Measurements from ENCODE around the gene RP9. TPM values are rescaled to one million over a fixed set of nuclear protein-coding genes. Genes with fewer than 3 reads are reported as not detected.

Gene RP9
- polyA plus RNA-seq, 4 donors: 21.3 to 39.4 (median 29.9) TPM

GRCh38 chr7:33066771-33067170 lies 42.4 kb downstream of the RP9 start:
- DNase-seq (ENCODE audit: low read depth in 4 of 4, low spot score in 3 of 4): no peak

DNA sequence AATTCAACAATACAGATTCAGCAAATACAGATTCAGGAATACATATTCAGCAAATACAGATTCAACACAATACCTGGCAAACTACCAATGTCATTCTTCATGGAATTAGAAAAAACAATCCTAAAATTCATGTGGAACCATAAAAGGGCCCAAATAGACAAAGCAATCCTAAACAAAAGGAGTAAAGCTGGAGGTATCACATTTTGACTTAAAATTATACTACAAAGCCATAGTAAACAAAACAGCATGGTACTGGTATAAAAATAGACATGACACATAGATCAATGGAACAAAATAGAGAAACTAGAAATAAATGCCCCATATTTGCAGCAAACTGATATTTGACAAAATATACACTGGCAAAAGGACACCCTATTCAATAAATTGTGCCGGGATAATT lies 43.2 kb downstream of the RP9 start:
- DNase-seq (ENCODE audit: low read depth in 4 of 4, low spot score in 3 of 4): no peak

DNA sequence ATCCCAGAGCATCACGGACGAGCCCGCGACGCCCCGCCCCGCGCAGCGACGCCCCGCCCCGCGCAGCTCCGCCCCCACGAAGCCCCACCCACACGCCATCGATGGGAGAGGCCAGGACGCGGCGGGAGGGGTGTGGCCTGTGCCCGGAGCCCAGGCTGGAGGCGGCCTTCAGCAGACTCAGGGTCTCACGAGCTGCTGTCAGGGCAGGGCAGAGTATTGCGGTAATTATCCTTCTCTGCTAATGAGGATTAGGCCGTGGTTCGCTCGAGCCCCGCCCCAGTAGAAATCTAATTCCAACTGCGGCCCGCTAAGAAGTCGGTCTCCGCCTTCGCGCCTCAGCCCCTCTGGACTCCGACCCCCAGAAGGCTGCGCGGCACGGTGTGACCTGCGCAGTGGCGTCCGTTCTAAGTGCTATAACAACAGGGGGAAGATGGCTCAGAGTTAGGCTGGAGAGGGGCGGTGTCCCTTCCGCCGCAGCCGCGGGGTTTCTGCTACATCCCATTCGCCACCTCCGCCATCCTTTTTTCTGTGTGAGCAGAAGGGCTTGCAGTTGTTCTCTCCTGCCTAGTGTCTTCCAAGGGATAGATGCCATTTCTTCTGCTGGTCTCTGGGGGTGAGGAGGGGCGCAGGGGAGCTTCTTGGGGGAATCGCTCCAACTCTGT lies 46.3 kb downstream of the RP9 start:
- peak; percentile 87 to 95 (median 89) for DNase-seq (ENCODE audit: low read depth in 4 of 4, low spot score in 3 of 4)

GRCh38 chr7:33062023-33062781 lies 47.0 kb downstream of the RP9 start, which contains the start of gene NT5C3A:
NT5C3A (minus strand) TSS chr7:33062776; CDS start chr7:33062705, 71 bp downstream.
- DNase-seq (ENCODE audit: low read depth in 4 of 4, low spot score in 3 of 4): no peak

DNA sequence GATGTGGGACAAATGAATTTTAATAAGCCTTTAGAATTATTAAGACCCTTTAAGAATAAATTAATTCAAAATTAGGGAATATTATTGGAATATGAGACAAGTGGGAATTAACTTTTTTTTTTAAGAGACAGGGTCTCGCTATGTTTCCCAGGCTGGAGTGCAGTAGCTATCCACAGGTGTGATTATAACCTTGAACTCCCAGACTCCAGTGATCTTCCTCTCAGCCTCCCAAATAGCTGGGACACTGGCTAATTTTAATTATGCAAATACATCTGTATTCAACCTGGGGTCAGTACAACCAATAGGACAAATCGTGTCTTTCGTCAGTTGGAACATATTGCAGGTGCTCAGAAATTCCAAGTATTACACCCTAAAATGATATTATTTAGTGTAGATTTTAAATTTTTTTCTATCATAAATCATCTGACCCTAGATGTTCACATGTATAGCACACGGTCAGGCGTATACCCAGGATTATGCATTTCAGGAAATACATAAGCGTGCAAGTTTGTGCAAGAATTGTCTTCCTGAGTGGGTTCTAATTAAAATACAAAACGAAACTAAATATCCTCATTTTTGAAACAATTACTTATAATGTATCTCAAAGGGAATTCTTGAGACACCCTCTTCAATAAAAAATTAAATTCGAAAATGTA lies 47.8 kb downstream of the RP9 start:
- DNase-seq (ENCODE audit: low read depth in 4 of 4, low spot score in 3 of 4): no peak

DNA sequence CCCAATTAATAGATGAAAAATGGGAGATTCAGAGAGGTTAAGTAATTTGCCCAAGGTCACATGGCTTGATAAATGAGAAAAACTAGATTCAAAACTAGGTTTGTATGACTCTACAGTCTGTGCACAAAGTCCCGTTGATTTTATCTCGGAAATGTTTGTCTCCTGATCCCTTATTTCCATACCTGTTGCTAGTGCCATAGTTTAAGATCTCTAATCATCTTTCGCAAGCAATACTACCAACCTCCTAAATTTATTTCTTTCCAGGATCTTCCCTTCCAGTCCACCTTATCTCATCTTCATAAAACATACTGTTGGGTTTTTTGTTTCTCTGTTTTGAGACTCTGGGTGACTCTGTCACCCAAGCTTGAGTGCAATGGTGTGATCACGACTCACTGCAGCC lies 49.6 kb downstream of the RP9 start:
- DNase-seq (ENCODE audit: low read depth in 4 of 4, low spot score in 3 of 4): no peak

- no peak for DNase-seq (ENCODE audit: low read depth in 4 of 4, low spot score in 3 of 4)
Observed at GRCh38 chr7:33055158-33055557, 54.0 kb downstream of the RP9 start.

DNA sequence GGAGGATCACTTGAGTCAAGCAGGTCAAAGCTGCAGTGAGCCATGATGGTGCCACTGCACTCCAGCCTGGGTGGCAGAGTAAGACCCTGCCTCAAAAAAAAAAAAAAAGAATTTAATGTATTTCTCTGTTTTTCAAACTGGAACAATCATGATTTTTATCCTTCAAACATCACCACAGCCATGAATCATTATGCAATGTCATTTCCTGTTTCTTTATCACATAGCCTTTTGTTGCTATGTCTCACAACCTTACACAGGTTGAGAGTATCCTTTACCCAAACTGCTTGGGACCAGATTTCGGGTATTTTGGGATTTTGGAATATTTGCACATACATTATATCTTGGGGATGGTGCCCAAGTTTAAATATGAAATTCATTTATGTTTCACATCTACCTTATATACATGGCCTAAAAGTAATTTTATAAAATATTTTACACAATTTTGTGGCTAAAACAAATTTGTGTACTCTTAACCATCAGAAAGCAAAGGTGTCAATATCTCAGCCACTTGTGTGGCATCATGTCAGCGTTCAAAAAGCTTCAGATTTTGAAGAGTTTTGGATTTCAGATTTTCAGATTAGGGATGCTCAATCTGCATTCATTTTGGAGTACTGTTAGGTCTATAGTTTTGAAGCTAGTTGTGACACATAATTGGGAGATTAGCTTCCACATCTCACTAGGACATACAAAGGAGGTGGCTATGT lies 54.8 kb downstream of the RP9 start:
- DNase-seq (ENCODE audit: low read depth in 4 of 4, low spot score in 3 of 4): no peak

GRCh38 chr7:33053721-33054120 lies 55.5 kb downstream of the RP9 start:
- no peak for DNase-seq (ENCODE audit: low read depth in 4 of 4, low spot score in 3 of 4)

DNA sequence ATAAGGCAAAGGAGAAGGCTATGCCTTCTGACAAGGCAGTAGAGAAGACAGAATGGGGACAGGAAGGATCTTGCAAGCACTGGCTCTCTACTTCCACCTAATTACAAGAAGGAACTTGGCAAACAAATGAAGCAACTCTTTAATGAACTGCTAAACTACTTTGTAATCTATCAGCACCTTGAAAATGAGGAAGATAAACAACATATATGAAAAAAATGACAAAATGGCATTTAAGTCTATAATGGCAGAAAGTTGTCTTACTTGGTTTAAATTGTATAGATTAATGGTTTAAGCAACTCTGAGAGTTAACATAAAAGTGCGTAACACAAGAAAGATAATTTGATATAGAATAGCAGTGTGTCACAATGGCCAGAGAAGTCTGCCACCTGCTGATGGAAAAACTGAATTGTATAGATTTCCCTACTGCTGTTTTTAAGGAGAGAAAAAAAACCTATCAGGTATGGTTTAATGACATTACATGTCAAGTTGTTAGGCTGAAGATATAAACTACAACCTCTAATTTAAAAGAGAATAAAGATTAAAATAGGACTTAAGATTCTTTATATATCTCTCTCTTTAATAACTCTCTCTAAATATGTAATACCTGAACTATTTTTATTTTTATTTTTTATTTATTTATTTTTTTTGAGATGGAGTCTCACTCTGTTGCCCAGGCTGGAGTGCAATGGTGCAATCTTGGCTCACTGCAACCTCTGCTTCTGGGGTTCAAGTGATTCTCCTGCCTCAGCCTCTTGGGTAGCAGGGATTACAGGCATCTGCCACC lies 58.5 kb downstream of the RP9 start:
- no peak for DNase-seq (ENCODE audit: low read depth in 4 of 4, low spot score in 3 of 4)

- no peak for DNase-seq (ENCODE audit: low read depth in 4 of 4, low spot score in 3 of 4)
Observed at GRCh38 chr7:33048704-33049103, 60.5 kb downstream of the RP9 start.

DNA sequence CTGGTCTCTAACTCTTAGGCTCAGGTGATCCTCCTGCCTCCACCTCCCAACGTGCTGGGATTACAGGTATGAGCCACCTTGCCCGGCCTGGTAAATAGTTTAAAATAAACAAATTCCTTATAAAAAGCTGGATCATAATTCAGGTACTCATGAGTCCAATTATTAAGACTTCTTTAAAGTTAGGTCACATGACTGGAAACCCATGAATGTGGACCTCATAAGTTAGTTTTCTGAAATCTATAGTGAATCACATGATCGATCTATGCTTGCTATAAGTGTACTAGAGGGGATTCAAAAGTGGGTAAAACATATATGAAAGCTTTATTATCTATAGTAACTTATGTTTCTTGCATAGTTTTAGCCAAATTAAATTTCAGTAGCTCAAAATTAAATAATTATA lies 60.9 kb downstream of the RP9 start:
- DNase-seq (ENCODE audit: low read depth in 4 of 4, low spot score in 3 of 4): no peak

DNA sequence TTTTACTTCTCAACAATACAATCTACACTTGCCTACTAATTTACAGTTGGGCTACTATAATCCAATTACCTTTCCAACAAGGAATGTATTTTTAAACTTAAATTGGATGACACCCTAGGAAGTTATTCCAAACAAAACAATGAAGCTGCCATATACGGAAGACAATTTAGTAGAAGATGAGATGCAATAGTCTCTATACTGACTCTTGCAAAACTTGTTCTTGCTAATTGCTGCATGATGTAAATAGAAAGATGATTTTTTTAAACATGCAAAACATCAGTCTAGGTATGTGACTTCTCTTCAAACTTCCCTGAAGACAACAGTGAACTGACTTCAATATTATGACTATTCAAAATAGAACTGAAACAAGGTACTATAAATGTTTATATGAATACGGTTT lies 64.2 kb downstream of the RP9 start:
- DNase-seq (ENCODE audit: low read depth in 4 of 4, low spot score in 3 of 4): no peak

Other genes with a start within 250 kb of the RP9 start
- 10 to 100 TPM; 54.4 to 62.6 (median 57.0) TPM for gene KBTBD2, start 217.6 kb downstream of the RP9 start, polyA plus RNA-seq (ENCODE audit: insufficient read length in 4 of 4)
- gene FKBP9, start 152.0 kb downstream of the RP9 start, polyA plus RNA-seq (ENCODE audit: insufficient read length in 4 of 4): 100 to 1,000 TPM; 127 to 348 (median 182) TPM
- 10 to 100 TPM; 35.0 to 42.8 (median 36.8) TPM for gene NT5C3A, start 46.6 kb downstream of the RP9 start, polyA plus RNA-seq (ENCODE audit: insufficient read length in 4 of 4)
- gene BBS9, start 20.2 kb upstream of the RP9 start, polyA plus RNA-seq (ENCODE audit: insufficient read length in 4 of 4): 10 to 100 TPM; 16.2 to 20.2 (median 18.9) TPM